Muscle layer of colon (tissue), 2 donors: ENCODE measurements around the gene RHAG.
"Not testable (repeated sequence)": the region's sequence is repeated elsewhere in the genome, so short reads cannot be mapped to it uniquely, and the experiment has no call there.

Experiments used
- H3K27ac ChIP-seq: one replicate; pipeline ENCODE4 v1.7.0; 2013; ENCODE audit warnings: low read depth, mild to moderate bottlenecking, low read length, moderate library complexity
- H3K27me3 ChIP-seq, 2 donors: one replicate each; pipeline ENCODE4 v1.7.0; 2013; ENCODE audit warnings: low read length in 2 of 2, mild to moderate bottlenecking in 2 of 2; ENCODE audit not compliant: insufficient read depth in 2 of 2, control insufficient read depth in 1 of 2
- H3K36me3 ChIP-seq: one replicate; pipeline ENCODE4 v1.7.0; 2013; ENCODE audit warnings: mild to moderate bottlenecking, low read length; ENCODE audit not compliant: insufficient read depth
- H3K4me1 ChIP-seq: one replicate; pipeline ENCODE4 v1.7.0; 2013; ENCODE audit warnings: mild to moderate bottlenecking, low read length; ENCODE audit not compliant: insufficient read depth
- H3K4me3 ChIP-seq, 2 donors: one replicate each; pipeline ENCODE4 v1.7.0; 2013; ENCODE audit warnings: low read length in 2 of 2, low read depth in 1 of 2, mild to moderate bottlenecking in 1 of 2, moderate library complexity in 1 of 2
- H3K9ac ChIP-seq: one replicate; pipeline ENCODE4 v1.7.0; 2013; ENCODE audit warnings: low read length
- H3K9me3 ChIP-seq: one replicate; pipeline ENCODE4 v1.7.0; 2013; ENCODE audit warnings: mild to moderate bottlenecking, low read length
- donor health status: abdominal sarcoma.
- donor health status: Adenocarcinoma of cecum.

The RHAG gene

GRCh38 chr6:49635480-49635879 lies 1.2 kb downstream of the RHAG start:
- H3K36me3 ChIP-seq = no peaks in the 10 kb centered on the region
- no peaks in the 10 kb centered on the region for H3K4me1 ChIP-seq
- no peaks in the 10 kb centered on the region for H3K9me3 ChIP-seq
- no peak overlapping the region for H3K27ac ChIP-seq
- no peak overlapping the region for H3K4me3 ChIP-seq
- H3K27me3 ChIP-seq = no peaks in the 10 kb centered on the region
- H3K9ac ChIP-seq = no peak overlapping the region

- no peak overlapping the region for H3K27ac ChIP-seq
- H3K9ac ChIP-seq = no peak overlapping the region
- H3K4me3 ChIP-seq = no peak overlapping the region
- no peaks in the 10 kb centered on the region for H3K4me1 ChIP-seq
- H3K36me3 ChIP-seq = no peaks in the 10 kb centered on the region
- no peaks in the 10 kb centered on the region for H3K27me3 ChIP-seq
- no peaks in the 10 kb centered on the region for H3K9me3 ChIP-seq
Measured at GRCh38 chr6:49634836-49635218, 1.8 kb downstream of the RHAG start.

- no peak overlapping the region for H3K4me3 ChIP-seq
- no peaks in the 10 kb centered on the region for H3K4me1 ChIP-seq
- no peaks in the 10 kb centered on the region for H3K9me3 ChIP-seq
- H3K36me3 ChIP-seq = no peaks in the 10 kb centered on the region
- H3K9ac ChIP-seq = no peak overlapping the region
- H3K27me3 ChIP-seq = no peaks in the 10 kb centered on the region
- H3K27ac ChIP-seq = no peak overlapping the region
Measured at GRCh38 chr6:49634092-49634835, 2.4 kb downstream of the RHAG start.

- Histone ChIP-seq H3K9ac (no peak overlapping the region), H3K36me3 (no peaks in the 10 kb centered on the region), H3K9me3 (no peaks in the 10 kb centered on the region), H3K27me3 (no peaks in the 10 kb centered on the region), H3K4me3 (no peak overlapping the region), H3K4me1 (no peaks in the 10 kb centered on the region), H3K27ac (no peak overlapping the region)
Measured at GRCh38 chr6:49633541-49633940, 3.1 kb downstream of the RHAG start.

- H3K36me3 ChIP-seq = no peaks in the 10 kb centered on the region
- no peak overlapping the region for H3K4me3 ChIP-seq
- no peak overlapping the region for H3K9ac ChIP-seq
- no peaks in the 10 kb centered on the region for H3K9me3 ChIP-seq
- H3K4me1 ChIP-seq = no peaks in the 10 kb centered on the region
- H3K27ac ChIP-seq = no peak overlapping the region
- H3K27me3 ChIP-seq = no peaks in the 10 kb centered on the region
Measured at GRCh38 chr6:49632727-49633126, 3.9 kb downstream of the RHAG start.

- H3K9ac ChIP-seq = not testable (repeated sequence)
Measured at GRCh38 chr6:49629485-49630088, 7.1 kb downstream of the RHAG start.

GRCh38 chr6:49626811-49627210 lies 9.8 kb downstream of the RHAG start:
- Histone ChIP-seq H3K27me3 (no peaks in the 10 kb centered on the region), H3K36me3 (no peaks in the 10 kb centered on the region), H3K9me3 (no peaks in the 10 kb centered on the region), H3K9ac (no peak overlapping the region), H3K4me3 (no peak overlapping the region), H3K4me1 (no peaks in the 10 kb centered on the region), H3K27ac (no peak overlapping the region)

More at GRCh38 chr6:49629485-49630088, 7.1 kb downstream of the RHAG start:
- H3K36me3 ChIP-seq, H3K27me3 ChIP-seq, H3K27ac ChIP-seq, H3K9me3 ChIP-seq, H3K4me1 ChIP-seq, H3K4me3 ChIP-seq: not testable (repeated sequence)

GRCh38 chr6:49618257-49618656 lies 18.4 kb downstream of the RHAG start:
- Histone ChIP-seq H3K9ac (no peak overlapping the region), H3K9me3 (no peaks in the 10 kb centered on the region), H3K4me3 (no peak overlapping the region), H3K36me3 (no peaks in the 10 kb centered on the region), H3K27ac (no peak overlapping the region), H3K27me3 (no peaks in the 10 kb centered on the region), H3K4me1 (no peaks in the 10 kb centered on the region)

- H3K4me3 ChIP-seq, H3K36me3 ChIP-seq, H3K27me3 ChIP-seq, H3K4me1 ChIP-seq, H3K9me3 ChIP-seq, H3K27ac ChIP-seq, H3K9ac ChIP-seq: not testable (repeated sequence)
Measured at GRCh38 chr6:49614144-49614543, 22.5 kb downstream of the RHAG start.

GRCh38 chr6:49609285-49609684 lies 27.4 kb downstream of the RHAG start:
- Histone ChIP-seq H3K9me3 (no peaks in the 10 kb centered on the region), H3K4me3 (no peak overlapping the region), H3K27ac (no peak overlapping the region), H3K4me1 (no peaks in the 10 kb centered on the region), H3K27me3 (no peaks in the 10 kb centered on the region), H3K36me3 (no peaks in the 10 kb centered on the region), H3K9ac (no peak overlapping the region)

- not testable (repeated sequence) for H3K9me3 ChIP-seq, H3K9ac ChIP-seq, H3K27ac ChIP-seq, H3K4me1 ChIP-seq, H3K27me3 ChIP-seq, H3K4me3 ChIP-seq, H3K36me3 ChIP-seq
Measured at GRCh38 chr6:49608275-49608674, 28.4 kb downstream of the RHAG start.

- H3K27me3 ChIP-seq = no peaks in the 10 kb centered on the region
- H3K9me3 ChIP-seq = no peaks in the 10 kb centered on the region
- H3K4me1 ChIP-seq = no peaks in the 10 kb centered on the region
- H3K9ac ChIP-seq = no peak overlapping the region
- no peak overlapping the region for H3K4me3 ChIP-seq
- H3K36me3 ChIP-seq = no peaks in the 10 kb centered on the region
- H3K27ac ChIP-seq = no peak overlapping the region
Measured at GRCh38 chr6:49607391-49607982, 29.2 kb downstream of the RHAG start.
